Caki2 (cell line): ENCODE measurements around the gene ELOB. TPM values are rescaled to one million over a fixed set of nuclear protein-coding genes. Genes with fewer than 3 reads are reported as not detected.

ENCODE experiments used
- DNase-seq: peaks from one replicate; pipeline ENCODE4 v3.0.0-alpha.2; 2015; ENCODE audit warnings: low read depth
- in situ Hi-C: cut with HindIII; loops from 2 replicates; pipeline ENCODE4 v1.10.0; 2016; ENCODE audit warnings: low sequenced_read_pairs, low pct_unique_long_range_greater_than_20kb, mixed read lengths
- total RNA-seq: library from RNA; depleted of rRNA; stranded (reverse); fragments of >200 nt; shearing (Covaris generic); gene quantifications from 2 replicates; pipeline ENCODE4 v1.2.3, GENCODE V29; 2014; ENCODE audit warnings: low replicate concordance

The ELOB gene
- total RNA-seq, 1 experiment from 2014 or later = 473 TPM

DNA sequence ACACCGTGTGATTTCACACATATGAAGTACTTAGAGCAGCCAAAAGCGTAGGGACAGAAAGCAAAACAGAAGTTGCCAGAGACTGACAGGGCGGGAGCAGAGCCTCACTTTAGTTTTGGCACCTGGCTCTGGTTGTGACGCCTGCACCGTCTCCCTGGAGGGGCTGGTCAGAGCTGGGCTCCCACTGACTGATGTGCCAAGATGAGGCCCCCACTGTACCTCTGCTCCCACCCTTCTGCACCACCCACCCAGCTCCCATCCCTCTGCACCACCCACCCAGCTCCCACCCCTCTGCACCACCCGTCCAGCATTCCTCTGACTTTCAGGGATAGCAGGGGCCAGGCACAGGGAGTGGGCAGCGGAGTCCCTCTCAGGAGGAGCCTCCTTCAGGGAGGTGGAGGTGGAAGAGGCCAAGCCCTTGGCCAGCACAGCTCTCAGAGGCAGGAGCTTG is 36.7 kb upstream of the ELOB start:
- in situ Hi-C loops = no loop called here
- DNase-seq = no peak

DNA sequence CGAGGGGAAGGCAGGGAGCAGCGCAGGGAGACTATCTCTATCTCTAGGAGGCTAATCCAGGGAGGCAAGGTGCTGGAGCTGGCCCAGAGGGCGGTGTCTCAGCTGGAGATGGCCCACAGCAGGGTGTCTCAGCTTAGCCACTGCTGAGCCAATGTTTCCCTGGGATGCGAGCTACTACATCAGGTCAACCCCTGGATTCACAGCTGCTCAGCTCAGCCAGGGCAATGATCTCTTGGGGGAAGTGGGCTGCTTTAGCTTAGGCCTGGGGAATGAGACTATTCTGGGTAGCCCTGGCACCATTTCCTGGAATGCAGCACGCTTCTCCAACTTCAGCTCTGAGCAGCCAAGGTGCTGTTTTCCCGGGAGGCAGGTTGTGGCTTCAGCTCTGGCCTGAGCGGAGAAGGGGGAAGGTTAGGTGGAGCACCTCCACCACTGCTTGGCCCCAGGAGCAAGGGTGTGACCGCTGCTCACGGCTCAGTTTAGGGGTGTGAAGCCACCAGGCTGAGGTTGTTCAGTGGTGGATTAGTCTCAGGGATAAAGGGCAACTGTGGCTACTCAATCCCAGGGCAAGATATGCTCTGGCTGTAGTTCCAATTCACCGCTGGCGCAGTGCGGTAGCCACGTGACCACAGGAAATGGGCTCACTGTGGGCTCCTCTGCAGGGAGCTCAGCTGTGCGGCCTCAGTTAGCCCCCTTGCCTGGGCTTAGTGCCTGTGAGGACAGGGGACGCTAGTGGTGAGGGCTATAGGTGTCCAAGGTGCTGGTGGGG is 34.8 kb upstream of the ELOB start:
- no peak for DNase-seq
- in situ Hi-C loops = no loop called here

DNA sequence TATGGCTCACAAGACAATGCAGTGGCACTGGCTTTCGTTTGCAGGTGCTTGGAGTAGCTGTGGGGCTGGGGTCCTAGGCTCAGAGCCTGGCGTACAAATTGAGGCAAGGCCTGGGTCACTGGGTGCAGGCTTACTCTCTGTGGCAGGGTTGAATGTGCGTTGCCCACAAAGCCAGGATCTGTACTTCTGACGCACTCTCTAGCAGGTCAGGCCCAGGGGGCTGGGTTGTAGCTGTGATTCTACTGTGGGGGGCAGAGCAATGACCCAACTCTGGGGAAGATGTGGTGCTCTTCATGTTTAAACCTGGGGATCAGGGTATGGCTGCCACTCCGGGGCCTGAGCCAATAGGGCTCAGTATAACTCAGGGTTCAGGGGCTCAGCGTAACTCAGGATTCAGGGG is 33.6 kb upstream of the ELOB start:
- in situ Hi-C loops = no loop called here

DNA sequence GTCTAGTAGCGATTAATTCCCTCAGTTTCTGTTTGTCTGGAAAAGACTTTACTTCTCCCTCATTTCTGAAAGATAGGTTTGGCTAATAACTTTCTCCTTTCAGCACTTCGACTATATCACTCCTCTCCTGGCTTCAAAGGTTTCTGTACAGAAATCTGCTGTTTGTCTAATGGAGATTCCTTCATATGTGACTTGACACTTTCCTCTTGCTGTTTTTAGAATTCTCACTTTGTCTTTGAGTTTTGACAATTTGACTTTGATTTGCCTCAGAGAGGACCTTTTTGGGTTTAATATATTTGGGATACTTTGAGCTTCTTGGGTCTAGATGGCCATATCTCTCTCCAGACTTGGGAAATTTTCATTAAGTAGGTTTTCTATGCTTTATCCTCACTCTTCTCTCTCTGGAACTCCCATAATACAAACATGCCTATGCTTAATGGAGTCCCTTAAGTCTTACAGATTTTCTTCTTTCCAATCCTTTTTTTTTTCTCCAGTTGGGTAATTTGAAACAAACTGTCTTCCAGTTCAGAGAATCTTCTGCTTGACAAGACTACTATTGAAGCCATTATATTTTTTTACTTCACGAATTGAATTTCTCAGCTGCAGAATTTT is 32.2 kb upstream of the ELOB start:
- in situ Hi-C loops = no loop called here
- DNase-seq = no peak

More for the DNA sequence above, 33.6 kb upstream of the ELOB start:
- DNase-seq = no peak

DNA sequence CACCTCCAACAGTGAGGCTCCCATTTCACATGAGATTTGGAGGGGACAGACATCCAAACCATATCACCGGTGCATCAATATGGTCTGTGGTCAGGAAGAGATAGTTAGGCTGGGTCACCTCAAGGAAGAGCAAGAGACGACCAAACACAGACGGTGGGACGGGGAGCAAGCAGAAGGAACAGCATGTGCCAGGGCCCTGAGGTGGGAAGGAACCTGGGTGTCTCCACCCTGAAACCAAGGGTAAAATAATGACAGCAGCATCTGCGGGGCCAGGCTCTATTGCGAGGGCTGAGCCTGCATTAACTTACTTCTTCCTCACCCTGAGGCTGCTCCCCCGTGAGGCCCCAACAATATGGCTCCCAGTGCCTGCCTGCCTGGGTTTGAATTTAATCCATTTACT is 31.1 kb upstream of the ELOB start:
- in situ Hi-C loops = no loop called here
- no peak for DNase-seq

DNA sequence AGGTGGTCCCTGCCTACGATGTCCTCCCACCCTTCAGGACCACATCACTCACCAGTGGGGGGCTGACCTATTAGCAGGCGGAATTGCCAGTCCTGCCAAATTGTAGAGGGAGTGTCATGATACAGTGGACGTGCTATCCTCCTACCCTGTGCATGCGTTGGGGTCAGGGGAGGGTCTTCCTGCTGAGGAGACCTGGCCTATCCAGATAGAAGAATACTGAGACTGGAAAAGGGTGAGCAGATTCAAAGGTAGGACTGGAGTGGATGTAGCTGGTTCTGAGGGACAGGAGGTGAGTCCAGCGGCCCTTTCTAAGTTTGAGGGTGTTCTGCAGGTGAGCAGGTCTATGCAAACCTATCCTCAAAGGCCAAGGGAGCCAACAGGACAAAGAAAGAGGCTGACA is 29.2 kb upstream of the ELOB start:
- DNase-seq = no peak
- in situ Hi-C loops = no loop called here

DNA sequence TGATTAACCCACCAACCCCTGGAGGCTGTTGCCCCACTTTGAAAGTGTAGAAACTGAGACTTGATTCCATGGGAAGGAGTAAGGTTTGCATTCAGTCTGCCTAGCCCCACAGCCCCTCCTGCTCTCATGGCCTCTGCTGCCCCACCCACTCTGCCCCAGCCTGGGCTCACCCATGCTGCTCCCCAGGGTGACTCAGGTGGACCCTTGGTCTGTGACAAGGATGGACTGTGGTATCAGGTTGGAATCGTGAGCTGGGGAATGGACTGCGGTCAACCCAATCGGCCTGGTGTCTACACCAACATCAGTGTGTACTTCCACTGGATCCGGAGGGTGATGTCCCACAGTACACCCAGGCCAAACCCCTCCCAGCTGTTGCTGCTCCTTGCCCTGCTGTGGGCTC is 27.6 kb upstream of the ELOB start:
- DNase-seq = no peak

DNA sequence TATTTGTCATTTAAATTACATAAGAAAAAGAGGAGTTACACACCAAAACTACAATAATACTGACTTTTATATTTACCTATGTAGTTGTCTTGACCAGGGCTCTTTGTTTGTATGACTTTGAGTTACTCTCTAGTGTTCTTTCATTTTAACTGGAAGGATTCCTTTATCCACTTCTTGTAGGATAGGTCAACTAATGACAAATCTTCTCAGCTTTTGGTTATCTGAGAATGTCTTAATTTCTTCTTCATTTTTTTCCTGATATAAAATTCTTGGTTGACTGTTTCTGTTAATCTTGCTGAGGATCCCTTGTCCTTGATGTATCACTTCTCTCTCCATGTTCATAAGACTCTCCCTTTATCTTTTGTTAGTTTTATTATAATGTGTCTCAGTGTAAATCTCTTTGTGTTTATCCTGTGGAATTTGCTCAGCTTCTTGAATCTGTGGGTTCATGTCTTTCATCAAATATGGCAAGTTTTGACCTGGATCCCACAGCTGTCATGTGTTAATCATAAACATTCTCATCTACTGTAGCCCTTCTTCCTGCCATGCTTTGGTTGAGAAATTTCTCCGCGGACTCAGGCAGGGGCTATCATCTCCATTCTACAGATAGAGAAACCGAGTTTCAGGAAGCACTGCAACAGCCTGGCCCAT is 26.6 kb upstream of the ELOB start:
- DNase-seq = no peak
- in situ Hi-C loops = no loop called here

More for the DNA sequence above, 27.6 kb upstream of the ELOB start:
- in situ Hi-C loops = no loop called here

DNA sequence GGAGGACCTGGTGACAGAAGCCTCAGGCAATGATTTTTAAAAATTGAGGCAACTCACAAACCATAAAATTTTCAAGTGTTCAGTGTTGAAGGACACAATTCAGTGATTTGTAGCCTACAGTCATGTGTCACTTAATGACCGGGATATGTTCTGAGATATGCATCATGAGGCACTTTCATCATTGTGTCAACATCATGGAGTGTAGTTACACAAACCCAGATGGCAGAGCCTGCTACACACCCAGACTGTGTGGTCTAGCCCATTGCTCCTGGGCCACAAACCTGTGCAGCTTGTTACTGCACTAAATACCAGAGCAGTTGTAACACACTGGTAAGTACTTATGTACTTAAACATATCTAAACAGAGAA is 22.8 kb upstream of the ELOB start:
- in situ Hi-C loops = no loop called here
- peak; percentile 61 for DNase-seq

DNA sequence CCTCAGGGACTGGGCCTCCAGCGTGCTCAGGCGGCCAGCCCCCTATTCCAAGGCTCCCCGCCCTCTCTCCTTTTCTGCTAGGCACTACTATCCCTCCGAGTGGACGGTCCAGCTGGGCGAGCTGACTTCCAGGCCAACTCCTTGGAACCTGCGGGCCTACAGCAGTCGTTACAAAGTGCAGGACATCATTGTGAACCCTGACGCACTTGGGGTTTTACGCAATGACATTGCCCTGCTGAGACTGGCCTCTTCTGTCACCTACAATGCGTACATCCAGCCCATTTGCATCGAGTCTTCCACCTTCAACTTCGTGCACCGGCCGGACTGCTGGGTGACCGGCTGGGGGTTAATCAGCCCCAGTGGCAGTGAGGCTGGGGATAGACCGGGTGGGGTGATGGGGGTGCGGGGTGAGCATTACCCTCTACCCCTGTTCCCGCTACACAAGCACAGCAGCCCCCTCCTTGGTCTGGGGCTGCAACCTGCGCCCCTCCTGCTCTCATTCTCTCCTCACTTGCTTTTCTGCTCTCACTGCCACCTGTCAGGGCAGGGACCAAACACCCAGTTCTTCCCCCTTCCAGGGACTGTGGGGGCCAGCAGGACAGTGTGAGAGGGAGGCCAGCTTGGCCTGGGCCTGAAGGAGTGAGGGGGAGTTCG is 22.3 kb upstream of the ELOB start:
- in situ Hi-C loops = no loop called here
- DNase-seq = no peak

DNA sequence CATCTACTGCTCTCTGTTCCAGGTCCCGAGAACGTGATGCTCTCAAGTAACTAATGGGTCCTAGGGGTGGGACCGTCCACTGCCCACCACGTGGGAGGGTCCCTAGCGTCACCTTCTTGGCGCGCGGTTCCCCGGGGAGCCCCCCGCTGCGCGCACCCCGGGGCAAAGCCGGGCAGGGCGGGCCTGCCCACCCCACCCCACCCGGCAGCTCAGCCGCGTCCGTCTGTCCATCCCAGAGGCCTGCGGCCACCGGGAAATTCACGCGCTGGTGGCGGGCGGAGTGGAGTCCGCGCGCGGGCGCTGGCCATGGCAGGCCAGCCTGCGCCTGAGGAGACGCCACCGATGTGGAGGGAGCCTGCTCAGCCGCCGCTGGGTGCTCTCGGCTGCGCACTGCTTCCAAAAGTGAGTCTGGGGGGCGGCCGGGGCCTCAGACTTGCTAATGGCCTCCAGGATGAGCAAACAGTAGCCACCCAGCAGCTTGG is 21.7 kb upstream of the ELOB start:
- in situ Hi-C loops = no loop called here
- DNase-seq = no peak

DNA sequence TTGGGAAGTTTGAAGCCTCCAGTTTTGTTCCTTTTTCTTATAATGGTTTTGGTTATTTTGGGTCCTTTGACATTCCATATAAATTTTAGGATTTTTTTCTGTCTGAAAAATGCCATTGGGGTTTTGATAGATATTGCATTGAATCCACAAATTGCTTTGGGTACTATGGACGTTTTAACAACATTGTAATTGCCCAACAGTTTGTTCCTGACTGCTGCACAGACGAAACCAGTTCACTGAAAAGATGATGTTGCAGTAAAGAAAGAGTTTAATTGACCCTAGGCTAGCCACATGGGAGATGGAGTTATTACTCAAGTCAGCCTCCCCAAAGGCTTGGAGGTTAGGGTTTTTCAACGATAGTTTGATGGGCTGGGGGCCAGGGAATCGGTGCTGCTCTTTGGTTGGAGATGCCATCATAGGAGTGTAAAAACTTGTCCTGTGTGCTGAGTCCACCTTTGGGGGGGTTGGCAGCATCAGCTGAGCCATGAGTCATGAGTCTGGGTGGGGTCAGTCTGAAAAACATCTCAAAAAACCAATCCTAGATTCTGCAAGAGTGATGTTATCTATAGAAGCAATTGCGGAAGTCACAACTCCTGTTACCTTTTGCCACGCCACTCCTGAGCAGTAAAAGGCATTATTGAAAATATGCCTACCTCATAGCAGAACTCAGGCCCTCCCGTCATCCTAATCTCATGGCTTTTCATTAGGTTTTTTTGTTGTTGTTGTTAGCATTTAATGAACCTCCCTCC is 18.5 kb upstream of the ELOB start:
- DNase-seq = peak; percentile 63
- in situ Hi-C loops = no loop called here

DNA sequence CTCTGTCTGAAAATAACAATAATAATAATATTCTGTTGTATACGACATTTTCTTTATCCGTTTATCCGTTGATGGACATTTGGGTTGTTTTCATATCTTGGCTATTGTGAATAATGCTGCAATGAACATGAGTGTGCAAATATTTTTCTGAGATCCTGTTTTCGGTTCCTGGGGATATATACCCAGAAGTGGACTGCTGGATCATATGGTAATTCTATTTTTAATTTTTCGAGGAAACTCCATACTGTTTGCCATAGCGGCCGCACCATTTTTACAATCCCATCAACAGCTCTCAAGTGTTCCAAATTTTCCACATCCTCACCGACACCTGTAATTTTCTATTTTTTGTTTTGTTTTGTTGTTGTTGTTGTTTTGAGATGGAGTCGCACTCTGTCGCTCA is 15.9 kb upstream of the ELOB start:
- in situ Hi-C loops = no loop called here

DNA sequence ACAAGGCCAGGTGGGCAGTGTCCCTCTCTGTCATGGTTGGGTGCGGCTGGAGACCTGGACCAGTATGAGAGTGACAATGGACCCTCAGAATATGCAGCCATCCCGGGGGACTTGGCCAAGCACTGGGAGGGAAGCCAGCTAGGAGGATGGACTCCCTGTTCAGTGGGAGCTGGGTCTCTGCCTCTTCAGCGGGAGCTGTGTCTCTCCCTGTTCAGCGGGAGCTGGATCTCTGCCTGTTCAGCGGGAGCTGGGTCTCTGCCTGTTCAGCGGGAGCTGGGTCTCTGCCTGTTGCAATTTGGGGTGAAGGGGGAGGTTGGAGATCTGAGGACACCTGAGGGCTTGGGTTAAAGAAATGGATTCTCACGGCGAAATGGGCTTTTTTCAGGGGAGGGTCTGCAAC is 14.1 kb upstream of the ELOB start:
- no peak for DNase-seq
- in situ Hi-C loops = no loop called here

More for the DNA sequence above, 15.9 kb upstream of the ELOB start:
- DNase-seq = no peak

DNA sequence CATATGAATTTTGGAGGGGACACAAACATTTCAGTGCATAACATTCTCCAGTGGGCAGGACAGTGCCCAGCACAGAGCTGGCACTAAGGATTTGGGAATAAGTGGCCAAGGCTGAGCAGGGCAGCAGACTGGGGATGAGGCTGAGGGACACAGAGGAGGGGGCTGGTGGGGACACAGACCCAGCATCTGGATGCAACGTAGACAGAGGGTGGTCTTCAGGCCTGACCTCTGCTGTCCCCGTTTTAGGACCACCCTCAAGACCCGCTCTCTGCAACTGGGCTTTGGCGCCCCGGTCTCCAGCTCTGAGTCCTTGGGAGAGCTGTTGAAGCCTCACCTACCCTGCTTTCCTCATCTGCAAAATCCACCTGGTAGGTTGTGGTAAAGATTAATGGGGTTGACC is 13.6 kb upstream of the ELOB start:
- in situ Hi-C loops = no loop called here
- DNase-seq = no peak

DNA sequence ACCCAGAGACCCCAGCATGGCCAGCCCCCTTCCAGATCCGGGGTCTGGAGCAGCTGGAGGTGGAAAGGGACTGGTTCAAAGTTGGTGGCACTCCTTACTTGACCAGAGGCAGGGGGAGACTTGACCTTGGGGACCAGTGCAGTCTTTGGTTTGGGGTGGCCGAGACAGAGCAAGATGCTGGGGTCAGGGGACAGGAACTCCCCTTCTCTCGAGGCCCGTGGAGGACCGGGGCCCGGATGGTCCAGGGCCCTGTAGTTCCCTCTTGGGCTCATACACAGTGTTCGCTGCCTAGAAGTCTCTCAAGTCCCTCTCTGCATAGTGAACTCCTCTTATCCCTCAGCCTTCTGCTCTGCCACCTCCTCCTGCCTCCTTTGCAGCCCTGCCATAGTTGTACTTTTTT is 10.9 kb upstream of the ELOB start:
- no peak for DNase-seq
- in situ Hi-C loops = no loop called here

DNA sequence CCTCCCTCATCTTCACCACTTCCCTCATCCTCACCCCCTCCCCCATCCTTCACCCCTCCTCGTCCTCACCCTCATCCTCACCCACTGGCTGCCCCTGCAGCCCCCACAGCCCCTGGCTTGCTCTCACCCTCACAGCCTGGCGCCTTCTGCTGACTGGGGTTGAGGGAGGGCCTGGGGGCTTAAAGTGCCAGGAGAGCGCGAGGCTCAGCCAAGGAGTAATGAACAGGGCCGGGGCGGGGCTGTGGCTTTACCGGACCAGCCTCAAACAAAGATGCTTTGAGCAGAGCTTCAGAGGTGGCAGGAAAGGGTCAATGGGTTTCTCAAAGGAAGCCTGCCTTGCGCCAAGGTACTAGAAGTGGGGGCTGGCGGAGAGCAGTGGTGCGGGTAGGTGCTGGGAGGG is 10.3 kb upstream of the ELOB start, which contains the start of gene PRSS33:
TSS of gene PRSS33 (minus strand) at position 155 of the 400 bp plus-strand sequence. CDS start 1,013 bp downstream, outside the sequence.
- in situ Hi-C loops = no loop called here
- no peak for DNase-seq

DNA sequence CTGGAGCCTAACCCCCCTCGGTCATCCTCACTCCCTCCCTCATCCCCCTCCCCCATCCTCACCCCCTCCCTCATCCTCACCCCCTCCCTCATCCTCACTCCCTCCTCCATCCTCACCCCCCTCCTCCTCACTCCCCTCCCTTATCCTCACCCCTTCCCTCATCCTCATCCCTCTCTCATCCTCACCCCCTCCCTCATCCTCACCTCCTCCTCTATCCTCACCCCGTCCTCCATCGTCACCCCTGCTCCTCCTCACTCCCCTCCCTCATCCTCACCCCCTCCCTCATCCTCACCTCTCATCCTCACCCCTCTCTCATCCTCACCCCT is 9.7 kb upstream of the ELOB start:
- DNase-seq = no peak

More for the DNA sequence above, 9.7 kb upstream of the ELOB start:
- in situ Hi-C loops = no loop called here
